ENCODE results near the gene MTHFS. TPM values are rescaled to one million over a fixed set of nuclear protein-coding genes. Genes with fewer than 3 reads are reported as not detected.

Gene MTHFS
- total and polyA plus RNA-seq, 12 donors: 10.1 to 38.5 (median 19.9) TPM

DNA sequence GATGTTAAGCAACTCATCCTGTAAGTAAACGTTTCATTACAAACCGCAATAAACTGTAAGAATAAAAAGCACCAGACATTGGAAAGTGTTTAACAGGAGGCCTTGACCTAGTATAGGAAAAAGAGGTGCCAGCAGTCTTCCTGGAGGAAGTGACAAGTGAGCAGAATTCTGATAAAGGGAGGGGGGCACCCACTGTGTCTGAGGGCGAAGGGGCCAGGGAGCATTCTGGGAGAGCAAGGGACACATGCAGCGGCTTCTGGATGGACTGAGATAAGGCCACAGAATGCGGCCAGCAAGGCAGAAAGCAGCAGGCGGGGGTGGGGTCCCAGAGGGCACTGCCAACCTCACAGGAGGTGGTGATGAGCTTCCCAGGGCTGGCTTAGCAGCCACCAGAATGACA lies 80.2 kb downstream of the MTHFS start:
- no peaks in the 10 kb centered on the region for H3K27me3 ChIP-seq
- no peak for ATAC-seq
- H3K9me3 ChIP-seq: peaks cover 0 to 9% (median 0%) of the 10 kb centered on the region in 11 donors
- 62 to 67% methylated on average over 6 of the region's 6 CpGs for WGBS, 2 donors
- H3K4me3 ChIP-seq: no peak overlapping the region
- no peaks in the 10 kb centered on the region for H3K36me3 ChIP-seq
- TF ChIP-seq, protein P1, sequence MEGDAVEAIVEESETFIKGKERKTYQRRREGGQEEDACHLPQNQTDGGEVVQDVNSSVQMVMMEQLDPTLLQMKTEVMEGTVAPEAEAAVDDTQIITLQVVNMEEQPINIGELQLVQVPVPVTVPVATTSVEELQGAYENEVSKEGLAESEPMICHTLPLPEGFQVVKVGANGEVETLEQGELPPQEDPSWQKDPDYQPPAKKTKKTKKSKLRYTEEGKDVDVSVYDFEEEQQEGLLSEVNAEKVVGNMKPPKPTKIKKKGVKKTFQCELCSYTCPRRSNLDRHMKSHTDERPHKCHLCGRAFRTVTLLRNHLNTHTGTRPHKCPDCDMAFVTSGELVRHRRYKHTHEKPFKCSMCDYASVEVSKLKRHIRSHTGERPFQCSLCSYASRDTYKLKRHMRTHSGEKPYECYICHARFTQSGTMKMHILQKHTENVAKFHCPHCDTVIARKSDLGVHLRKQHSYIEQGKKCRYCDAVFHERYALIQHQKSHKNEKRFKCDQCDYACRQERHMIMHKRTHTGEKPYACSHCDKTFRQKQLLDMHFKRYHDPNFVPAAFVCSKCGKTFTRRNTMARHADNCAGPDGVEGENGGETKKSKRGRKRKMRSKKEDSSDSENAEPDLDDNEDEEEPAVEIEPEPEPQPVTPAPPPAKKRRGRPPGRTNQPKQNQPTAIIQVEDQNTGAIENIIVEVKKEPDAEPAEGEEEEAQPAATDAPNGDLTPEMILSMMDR (IDR thresholded peaks at IDR 0.05): no peak
- intact Hi-C loops (cut with DNase I): no loop called here
- peaks cover 0 to 10% (median 7%) of the 10 kb centered on the region in 9 donors for H3K4me1 ChIP-seq
- no peak overlapping the region for H3K27ac ChIP-seq
- DNase-seq: no peak

DNA sequence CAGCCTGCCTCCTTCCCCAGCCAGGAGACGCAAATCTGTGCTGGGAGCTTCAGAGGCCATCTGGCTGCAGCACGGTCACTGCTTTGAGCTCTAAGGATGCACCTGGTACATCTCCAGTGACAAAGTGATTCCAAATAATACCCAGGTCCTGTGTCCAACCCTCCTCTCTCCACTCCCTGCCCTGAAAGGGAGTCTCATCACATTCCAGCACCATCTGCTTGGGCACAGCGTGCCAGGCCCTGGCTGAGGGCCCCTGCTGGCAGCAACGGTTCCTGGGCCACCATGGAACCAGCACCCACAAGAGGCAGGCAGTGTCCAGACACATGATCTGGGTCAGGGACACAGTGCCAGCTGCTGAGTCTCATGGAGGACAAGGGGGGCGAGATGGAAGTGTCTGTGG lies 81.3 kb downstream of the MTHFS start:
- TF ChIP-seq, protein P1 (IDR thresholded peaks at IDR 0.05): peak in 5 of 9 donors; percentile 13 to 38 (median 26)
- Histone ChIP-seq H3K9me3 (peaks cover 0 to 6% (median 0%) of the 10 kb centered on the region in 11 donors), H3K4me3 (no peak overlapping the region), H3K4me1 (peaks cover 0 to 15% (median 7%) of the 10 kb centered on the region in 9 donors), H3K36me3 (no peaks in the 10 kb centered on the region), H3K27me3 (no peaks in the 10 kb centered on the region), H3K27ac (no peak overlapping the region)
- intact Hi-C loops (cut with DNase I): no loop called here
- DNase-seq (peak; percentile 19 to 27), ATAC-seq (peak in 7 of 8 donors; percentile 40 to 79 (median 48))
- 71 to 75% methylated on average over 5 of the region's 5 CpGs for WGBS, 2 donors

DNA sequence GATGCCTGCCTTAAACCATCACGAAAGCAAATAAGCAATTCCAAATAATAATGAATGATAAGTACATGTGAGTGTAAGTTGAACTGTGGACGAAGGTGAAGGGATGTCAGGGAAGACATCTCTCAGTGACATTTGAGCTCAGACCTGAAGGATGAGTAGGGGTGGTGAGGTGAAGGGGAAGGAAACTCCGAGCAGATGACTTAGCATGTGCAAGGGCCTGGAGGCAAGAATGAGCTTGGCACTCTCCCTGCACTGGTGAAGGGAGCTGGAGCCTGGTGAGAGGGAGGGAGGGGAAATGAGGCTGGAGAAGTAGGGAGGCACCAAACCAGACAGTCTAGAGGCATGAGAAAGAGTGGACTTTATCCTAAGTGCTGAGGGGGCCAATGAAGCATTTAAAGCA lies 84.3 kb downstream of the MTHFS start:
- ATAC-seq (no peak), DNase-seq (no peak)
- TF ChIP-seq, protein P1 (IDR thresholded peaks at IDR 0.05): no peak
- Histone ChIP-seq H3K9me3 (peaks cover 0 to 4% (median 0%) of the 10 kb centered on the region in 11 donors), H3K27ac (no peak overlapping the region), H3K36me3 (no peaks in the 10 kb centered on the region), H3K4me1 (peaks cover 0 to 15% (median 7%) of the 10 kb centered on the region in 9 donors), H3K27me3 (no peaks in the 10 kb centered on the region), H3K4me3 (no peak overlapping the region)
- 61 to 74% methylated on average over 3 of the region's 3 CpGs for WGBS, 2 donors
- intact Hi-C loops (cut with DNase I): no loop called here

DNA sequence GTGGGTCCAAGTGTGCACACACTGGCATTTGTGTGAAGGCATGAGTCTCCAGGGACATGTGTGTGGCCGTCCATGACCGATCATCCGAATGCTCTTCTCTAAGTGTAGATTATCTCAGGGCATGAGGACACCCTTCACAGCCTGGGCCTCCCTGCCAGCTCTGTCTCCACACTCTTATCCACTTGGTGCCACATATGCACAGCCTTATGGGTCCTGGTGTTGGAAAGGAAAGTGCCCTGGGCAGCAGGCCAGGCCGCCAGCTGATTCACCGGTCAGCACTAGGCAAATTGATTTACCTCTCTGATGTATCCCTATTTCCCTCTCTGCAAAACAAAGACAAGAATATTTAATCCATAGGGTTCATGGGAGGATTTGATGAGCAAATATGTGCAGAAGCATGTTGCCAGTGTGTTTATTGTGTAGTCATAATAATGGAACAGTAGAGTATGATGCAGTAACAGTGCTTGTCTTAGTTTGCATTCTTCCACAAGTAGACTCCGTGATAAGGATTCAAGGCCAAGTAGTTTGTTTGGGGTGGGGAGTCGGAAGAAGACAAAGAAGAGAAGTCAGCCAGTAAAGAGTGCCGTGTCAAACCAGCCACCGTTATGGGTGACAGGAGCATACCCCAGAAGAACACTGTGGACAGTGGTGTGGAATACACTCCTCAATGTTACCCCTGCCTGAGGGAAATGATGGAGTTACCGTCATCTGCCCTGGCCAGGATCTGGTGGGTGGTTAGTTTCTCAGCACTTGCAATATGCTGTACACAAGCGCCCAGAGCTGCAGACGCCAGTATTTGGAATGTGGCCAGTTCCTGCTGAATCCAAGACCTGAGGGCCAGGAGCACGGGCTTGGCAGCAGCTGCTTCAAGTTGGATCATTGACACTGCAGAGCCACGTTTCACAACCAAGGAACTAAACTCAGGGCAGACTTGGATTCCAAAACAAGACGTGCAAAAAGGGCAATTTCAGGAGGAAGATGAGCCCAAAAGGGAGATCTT lies 85.1 kb downstream of the MTHFS start:
- peak overlapping the region in 1 of 10 donors; percentile 7 for H3K27ac ChIP-seq

More for the DNA sequence above, 85.1 kb downstream of the MTHFS start:
- Histone ChIP-seq H3K36me3 (no peaks in the 10 kb centered on the region), H3K4me1 (peaks cover 0 to 15% (median 7%) of the 10 kb centered on the region in 9 donors), H3K27me3 (no peaks in the 10 kb centered on the region), H3K9me3 (peaks cover 0 to 4% (median 0%) of the 10 kb centered on the region in 11 donors), H3K4me3 (no peak overlapping the region)
- intact Hi-C loops (cut with DNase I): no loop called here
- peak; percentile 75 to 93 (median 90) for ATAC-seq
- 27 to 31% methylated on average over 15 of the region's 15 CpGs for WGBS, 2 donors
- TF ChIP-seq, protein P1 (IDR thresholded peaks at IDR 0.05): no peak
- DNase-seq: peak; percentile 68 to 70

Measured in heart right ventricle (tissue), 16 donors.